GM18526 (cell line): ENCODE results near the gene HOXA5.

Experiments
- POLR2A ChIP-seq: IDR thresholded peaks from 3 replicates; pipeline ENCODE4 v1.6.1; 2011; ENCODE audit not compliant: insufficient read length; ENCODE audit errors: extremely low read depth

HOXA5 gene

GRCh38 chr7:27108390-27109127, 34.9 kb downstream of the HOXA5 start:
- no peak for TF ChIP-seq POLR2A

GRCh38 chr7:27107391-27108381, 35.8 kb downstream of the HOXA5 start:
- no peak for TF ChIP-seq POLR2A

- TF ChIP-seq POLR2A, result no peak
These were observed 36.6 kb downstream of the HOXA5 start for GRCh38 chr7:27106901-27107240.

GRCh38 chr7:27106181-27106900, 37.1 kb downstream of the HOXA5 start:
- no peak for TF ChIP-seq POLR2A

DNA sequence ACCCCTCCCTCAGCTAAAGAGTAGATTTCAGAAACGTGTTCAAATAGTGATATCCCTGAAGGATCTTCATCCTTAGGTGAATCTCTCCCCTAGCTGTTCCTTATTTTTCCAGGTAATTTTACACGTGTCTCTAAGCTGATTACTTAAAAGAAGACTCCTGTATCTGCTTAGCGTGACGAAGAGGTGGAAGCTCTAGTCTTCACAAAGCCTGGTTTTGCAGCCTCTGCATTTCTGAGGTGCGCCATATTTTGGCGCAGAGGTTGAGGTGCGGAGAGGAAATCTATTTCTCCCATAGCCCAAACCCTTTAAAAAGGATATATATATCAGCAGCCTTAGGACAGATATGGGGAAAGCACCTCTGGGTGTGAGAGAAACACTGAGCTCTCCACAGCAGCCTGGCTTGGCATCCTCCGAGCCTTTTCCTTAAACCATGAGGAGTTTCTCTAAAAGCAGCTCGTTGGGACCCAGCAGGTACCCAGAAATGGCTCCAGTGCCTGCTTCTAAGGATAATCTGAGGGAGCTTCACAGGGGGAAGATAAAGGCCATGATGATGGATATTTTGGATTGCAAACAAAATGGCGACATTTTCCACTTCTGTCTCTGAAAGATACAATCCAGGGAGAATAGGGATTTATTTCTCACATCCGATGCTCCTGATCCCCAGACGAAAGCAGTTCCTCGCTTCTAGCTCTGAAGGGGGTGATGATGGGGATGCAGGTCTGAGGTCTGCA, 38.0 kb downstream of the HOXA5 start:
- TF ChIP-seq POLR2A, result no peak

DNA sequence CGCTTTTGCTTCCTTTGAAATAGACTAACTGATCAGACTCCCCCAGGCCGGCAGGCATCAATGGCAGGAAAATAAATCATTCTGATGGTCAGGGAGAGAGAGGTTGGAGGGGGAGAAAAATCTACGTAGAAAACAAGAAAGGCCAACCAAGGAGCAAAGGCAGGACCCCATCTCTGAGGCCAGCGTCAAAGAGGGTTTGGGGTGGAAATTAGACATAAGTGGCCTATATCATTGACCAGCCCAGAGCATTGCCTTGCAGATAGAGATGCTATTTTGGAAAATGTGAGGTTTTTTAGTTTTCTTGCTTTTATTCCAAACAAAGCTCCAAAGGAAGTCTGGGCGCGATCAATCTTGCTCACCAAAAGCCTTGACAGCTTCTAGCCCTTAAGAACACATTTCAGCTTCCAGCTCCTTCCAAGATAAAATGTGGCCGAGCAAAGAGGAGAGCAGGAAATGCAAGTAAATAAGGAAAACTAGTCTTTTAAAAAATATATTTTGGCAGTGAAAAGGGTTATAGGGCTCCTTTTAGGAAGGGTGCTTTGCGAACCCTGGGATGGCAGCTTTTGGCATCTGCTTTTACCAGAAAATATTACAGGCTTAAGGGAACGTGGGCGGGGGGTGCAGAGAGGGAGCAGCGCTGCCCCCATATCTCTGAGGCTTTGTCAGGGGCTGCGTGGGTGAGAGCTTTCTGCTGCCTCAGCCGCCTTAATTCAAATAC, 39.0 kb downstream of the HOXA5 start:
- TF ChIP-seq POLR2A, result no peak

DNA sequence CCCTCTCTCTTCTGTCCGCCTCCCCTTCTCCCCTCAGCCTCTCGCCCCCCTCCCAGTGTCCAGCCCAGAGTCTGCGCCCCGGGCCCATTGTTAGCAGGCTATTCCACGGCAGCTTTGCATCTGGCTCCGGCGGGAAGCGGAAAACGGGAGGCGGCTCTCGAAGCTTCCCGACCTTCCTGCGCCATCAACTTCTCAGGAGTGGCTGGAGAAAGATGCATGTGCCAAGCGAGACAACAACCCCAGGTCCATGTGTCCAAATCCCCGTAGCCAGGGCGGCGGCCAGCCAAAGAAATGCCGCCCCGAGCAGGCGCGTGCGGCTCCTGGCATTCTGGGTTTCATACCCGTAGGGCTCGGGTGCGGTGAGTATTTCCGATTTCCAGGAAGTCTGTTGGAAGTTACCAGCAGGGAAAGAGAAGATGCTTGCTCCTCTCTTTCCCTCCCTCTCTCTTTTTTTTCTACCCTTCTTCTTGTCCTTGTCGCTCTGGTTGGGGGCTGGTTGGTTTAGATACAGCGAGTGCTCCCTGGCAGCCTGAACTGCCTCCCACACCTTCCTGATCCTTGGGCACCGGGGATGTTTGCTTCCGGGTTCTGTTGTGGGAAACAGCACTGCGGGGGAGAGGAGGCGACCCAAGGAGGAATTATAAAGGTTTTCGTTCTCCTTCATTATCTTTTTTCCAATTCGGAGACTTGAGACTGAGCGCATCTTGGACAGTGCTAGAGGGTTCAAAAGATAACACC, 39.8 kb downstream of the HOXA5 start:
- no peak for TF ChIP-seq POLR2A

DNA sequence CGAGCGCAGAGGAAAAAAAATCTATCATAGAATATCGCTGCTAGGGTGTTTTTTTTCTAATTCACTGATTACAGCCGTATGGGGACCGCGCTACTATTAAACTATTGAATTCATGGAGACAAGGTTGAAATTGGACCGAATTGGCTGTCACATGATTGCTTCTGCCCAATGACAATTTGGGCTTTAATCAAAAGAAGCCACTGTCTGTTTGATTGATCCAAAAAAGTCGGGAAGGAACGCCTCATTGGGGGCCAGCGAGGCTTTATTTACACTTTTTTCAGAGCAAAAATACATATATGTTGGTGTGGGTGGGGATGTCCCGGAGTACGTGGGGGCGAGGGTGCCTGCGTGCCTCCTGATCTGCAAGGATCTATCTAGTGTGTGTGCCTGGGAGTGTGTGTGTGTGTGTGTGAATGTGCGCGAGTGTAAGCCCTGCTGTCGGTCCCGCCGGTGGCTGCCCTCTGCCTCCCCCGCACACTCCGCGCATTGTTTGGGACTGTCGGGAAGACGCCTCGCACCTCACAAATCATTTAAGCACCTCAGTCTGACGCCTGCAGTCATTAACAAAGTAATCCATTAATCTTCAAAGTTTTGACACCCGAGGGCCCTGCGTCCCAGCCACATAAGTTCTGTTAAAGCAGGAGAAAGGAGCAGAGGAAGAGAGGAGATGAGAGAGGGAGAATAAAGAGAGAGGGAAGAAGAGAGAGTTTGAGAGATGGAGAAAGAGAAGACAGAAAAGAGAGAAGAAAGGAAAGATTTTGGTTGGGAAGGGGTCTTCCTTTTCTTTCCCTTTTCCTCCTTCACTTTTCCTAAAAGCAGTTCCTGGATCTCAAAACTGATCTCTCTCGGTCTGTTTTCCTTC, 40.7 kb downstream of the HOXA5 start, which contains the start of gene HOXA2:
TSS of gene HOXA2 (minus strand) at position 103 of the 862 bp plus-strand sequence. CDS start 183 bp downstream, outside the sequence.
- no peak for TF ChIP-seq POLR2A

- no peak for TF ChIP-seq POLR2A
These were observed 41.4 kb downstream of the HOXA5 start for GRCh38 chr7:27101957-27102580.

GRCh38 chr7:27101171-27101956, 42.1 kb downstream of the HOXA5 start:
- no peak for TF ChIP-seq POLR2A

GRCh38 chr7:27100694-27101170, 42.7 kb downstream of the HOXA5 start:
- no peak for TF ChIP-seq POLR2A
